ENCODE results near the gene ARHGAP9. TPM values are rescaled to one million over a fixed set of nuclear protein-coding genes. Genes with fewer than 3 reads are reported as not detected.

Gene ARHGAP9
- total and polyA plus RNA-seq, 2 of the 8 experiments (the other 6 are each of a cell fraction or from before 2014, with no cell fraction given), result 3.2 to 6.0 TPM

DNA sequence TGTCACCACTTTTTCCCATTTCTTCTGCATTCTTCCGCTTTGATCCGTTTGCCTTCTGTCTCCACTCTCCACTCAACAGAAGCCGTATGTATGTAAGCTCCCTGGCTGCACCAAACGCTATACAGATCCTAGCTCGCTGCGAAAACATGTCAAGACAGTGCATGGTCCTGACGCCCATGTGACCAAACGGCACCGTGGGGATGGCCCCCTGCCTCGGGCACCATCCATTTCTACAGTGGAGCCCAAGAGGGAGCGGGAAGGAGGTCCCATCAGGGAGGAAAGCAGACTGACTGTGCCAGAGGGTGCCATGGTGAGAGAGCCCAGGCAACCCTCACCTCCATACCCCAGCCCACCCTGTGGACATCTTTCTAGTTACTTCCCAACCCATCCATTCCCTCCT lies 11.8 kb downstream of the ARHGAP9 start (continued):
- TF ChIP-seq PHF8 (conservative IDR thresholded peaks at IDR 0.05; ENCODE audit: low read depth, low read length) (no peak), POLR2AphosphoS5 (IDR thresholded peaks at IDR 0.05; ENCODE audit: low read depth, low read length) (no peak)
- TF ChIP-seq, protein P1, sequence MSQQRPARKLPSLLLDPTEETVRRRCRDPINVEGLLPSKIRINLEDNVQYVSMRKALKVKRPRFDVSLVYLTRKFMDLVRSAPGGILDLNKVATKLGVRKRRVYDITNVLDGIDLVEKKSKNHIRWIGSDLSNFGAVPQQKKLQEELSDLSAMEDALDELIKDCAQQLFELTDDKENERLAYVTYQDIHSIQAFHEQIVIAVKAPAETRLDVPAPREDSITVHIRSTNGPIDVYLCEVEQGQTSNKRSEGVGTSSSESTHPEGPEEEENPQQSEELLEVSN (IDR thresholded peaks at IDR 0.05), result no peak

Measured in H1 (cell line).